Activated T-helper 2 cell treated with anti-CD3 and anti-CD28 coated beads, Interferon-gamma antibody, Interleukin-2, Interleukin-4, amounts not matched to agents 10 μg/mL and 5 μg/mL and 100 μg/mL, durations not matched to agents 14 hours and 24 hours and 36 hours (primary cell): ENCODE data around the gene PLGRKT. TPM values are rescaled to one million over a fixed set of nuclear protein-coding genes. Genes with fewer than 3 reads are reported as not detected.
A peak's percentile ranks its signal among the peaks of the same experiment; 100 is the strongest.
"Not testable (repeated sequence)": the region's sequence is repeated elsewhere in the genome, so short reads cannot be mapped to it uniquely, and the experiment has no call there.

Source experiments
- DNase-seq: peaks from one replicate; pipeline ENCODE4 v3.0.0; 2021; ENCODE audit warnings: low spot score
- H3K27ac Mint-ChIP-seq: one replicate; pipeline ENCODE4 v1.8.0; 2021; ENCODE audit warnings: mixed read lengths
- H3K27me3 Mint-ChIP-seq: one replicate; pipeline ENCODE4 v1.8.0; 2021; ENCODE audit warnings: low read depth, mixed read lengths
- H3K36me3 Mint-ChIP-seq: one replicate; pipeline ENCODE4 v1.8.0; 2021; ENCODE audit warnings: low read depth, mixed read lengths
- H3K4me1 Mint-ChIP-seq: one replicate; pipeline ENCODE4 v1.8.0; 2021; ENCODE audit warnings: low read depth, mixed read lengths
- H3K4me3 Mint-ChIP-seq: one replicate; pipeline ENCODE4 v1.8.0; 2021; ENCODE audit warnings: low read depth, mild to moderate bottlenecking, moderate library complexity, mixed read lengths
- H3K9me3 Mint-ChIP-seq: one replicate; pipeline ENCODE4 v1.8.0; 2021; ENCODE audit warnings: mixed read lengths
- intact Hi-C: fragments of 100-400 bp; cut with micrococcal nuclease; formaldehyde crosslinking; loops from one replicate; pipeline ENCODE4 v1.15.1; 2023
- total RNA-seq: library from RNA; stranded (reverse); gene quantifications from 2 replicates; pipeline ENCODE4 v1.2.3, GENCODE V29; 2022

Gene PLGRKT
- total RNA-seq, 1 donor from 2014 or later: 39.3 TPM

DNA sequence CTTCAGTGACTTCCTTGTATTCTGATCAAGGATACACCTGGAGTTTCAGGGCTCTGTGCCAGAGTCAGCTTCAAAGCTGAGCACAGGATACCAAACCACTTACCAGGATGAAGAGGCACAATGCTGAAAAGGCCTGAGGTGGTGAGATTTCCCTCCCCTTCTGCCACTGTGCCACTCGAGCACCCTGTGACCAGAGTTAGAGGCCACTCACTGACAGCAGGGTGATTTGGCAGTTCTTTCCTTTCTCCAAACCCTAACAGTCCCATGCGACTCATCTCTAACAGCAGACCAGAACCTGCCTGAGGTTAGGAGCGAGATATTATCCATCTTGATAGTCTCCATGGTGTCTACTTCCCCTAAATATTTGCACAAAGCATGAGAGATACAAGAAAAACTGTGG lies 1.8 kb downstream of the PLGRKT start:
- Mint-ChIP-seq H3K4me1 (peaks cover 46% of the 10 kb centered on the region), H3K27ac (peak overlapping the region; percentile 96), H3K4me3 (peak overlapping the region; percentile 91), H3K36me3 (peaks cover 50% of the 10 kb centered on the region), H3K9me3 (peaks cover 4% of the 10 kb centered on the region), H3K27me3 (no peaks in the 10 kb centered on the region)
- intact Hi-C loops: loop anchor here (5.0 kb wide), 8 partner anchors 416 to 1129 kb away; partner anchors contain the start of genes AK3 and JAK2
- no peak for DNase-seq

DNA sequence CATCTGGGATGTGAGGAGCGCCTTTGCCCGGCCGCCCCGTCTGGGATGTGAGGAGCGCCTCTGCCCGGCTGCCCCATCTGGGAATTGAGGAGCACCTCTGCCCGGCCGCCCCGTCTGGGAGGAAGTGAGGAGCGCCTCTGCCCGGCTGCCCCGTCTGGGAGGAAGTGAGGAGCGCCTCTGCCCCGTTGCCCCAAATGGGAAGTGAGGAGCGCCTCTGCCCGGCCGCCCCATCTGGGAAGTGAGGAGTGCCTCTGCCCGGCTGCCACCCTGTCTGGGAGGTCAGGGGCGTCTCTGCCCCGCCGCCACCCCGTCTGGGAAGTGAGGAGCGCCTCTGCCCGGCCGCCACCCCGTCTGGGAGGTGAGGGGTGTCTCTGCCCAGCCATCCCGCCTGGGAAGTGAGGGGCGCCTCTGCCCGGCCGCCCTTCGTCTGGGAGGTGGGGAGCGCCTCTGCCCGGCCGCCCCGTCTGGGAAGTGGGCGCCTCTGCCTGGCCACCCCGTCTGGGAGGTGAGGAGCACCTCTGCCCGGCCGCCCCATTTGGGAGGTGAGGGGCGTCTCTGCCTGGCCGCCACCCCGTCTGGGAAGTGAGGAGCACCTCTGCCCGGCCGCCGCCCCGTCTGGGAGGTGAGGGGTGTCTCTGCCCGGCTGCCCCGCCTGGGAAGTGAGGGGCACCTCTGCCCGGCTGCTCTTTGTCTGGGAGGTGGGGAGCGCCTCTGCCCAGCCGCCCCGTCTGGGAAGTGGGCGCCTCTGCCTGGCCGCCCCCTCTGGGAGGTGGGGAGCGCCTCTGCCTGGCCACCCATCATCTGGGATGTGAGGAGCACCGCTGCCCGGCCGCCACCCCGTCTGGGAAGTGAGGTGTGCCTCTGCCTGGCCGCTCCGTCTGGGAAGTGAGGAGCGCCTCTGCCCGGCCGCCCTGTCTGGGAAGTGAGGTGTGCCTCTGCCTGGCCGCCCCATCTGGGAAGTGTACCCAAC lies 3.6 kb downstream of the PLGRKT start:
- Mint-ChIP-seq H3K4me1 (peaks cover 33% of the 10 kb centered on the region), H3K27ac (peak overlapping the region; percentile 38), H3K36me3 (peaks cover 57% of the 10 kb centered on the region)
- H3K9me3 Mint-ChIP-seq, H3K4me3 Mint-ChIP-seq, DNase-seq, intact Hi-C loops, H3K27me3 Mint-ChIP-seq: not testable (repeated sequence)

- DNase-seq, H3K27me3 Mint-ChIP-seq, H3K4me3 Mint-ChIP-seq, H3K27ac Mint-ChIP-seq, intact Hi-C loops, H3K9me3 Mint-ChIP-seq: not testable (repeated sequence)
- peaks cover 26% of the 10 kb centered on the region for H3K4me1 Mint-ChIP-seq
- H3K36me3 Mint-ChIP-seq: peaks cover 57% of the 10 kb centered on the region
These were observed 4.4 kb downstream of the PLGRKT start for GRCh38 chr9:5433328-5433727.

DNA sequence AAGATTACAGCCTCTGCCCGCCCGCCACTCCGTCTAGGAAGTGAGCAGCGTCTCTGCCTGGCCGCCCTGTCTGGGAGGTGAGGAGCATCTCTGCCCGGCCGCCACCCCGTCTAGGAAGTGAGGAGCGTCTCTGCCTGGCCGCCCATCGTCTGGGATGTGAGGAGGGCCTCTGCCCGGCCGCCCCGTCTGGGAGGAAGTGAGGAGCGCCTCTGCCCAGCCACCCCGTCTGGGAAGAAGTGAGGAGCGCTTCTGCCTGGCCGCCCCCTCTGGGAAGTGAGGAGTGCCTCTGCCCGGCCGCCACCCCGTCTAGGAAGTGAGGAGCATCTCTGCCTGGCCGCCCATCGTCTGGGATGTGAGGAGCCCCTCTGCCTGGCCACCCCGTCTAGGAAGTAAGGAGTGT lies 4.8 kb downstream of the PLGRKT start:
- H3K36me3 Mint-ChIP-seq: peaks cover 57% of the 10 kb centered on the region
- intact Hi-C loops, H3K9me3 Mint-ChIP-seq, H3K27me3 Mint-ChIP-seq, H3K4me3 Mint-ChIP-seq, H3K27ac Mint-ChIP-seq, DNase-seq: not testable (repeated sequence)
- peaks cover 25% of the 10 kb centered on the region for H3K4me1 Mint-ChIP-seq

DNA sequence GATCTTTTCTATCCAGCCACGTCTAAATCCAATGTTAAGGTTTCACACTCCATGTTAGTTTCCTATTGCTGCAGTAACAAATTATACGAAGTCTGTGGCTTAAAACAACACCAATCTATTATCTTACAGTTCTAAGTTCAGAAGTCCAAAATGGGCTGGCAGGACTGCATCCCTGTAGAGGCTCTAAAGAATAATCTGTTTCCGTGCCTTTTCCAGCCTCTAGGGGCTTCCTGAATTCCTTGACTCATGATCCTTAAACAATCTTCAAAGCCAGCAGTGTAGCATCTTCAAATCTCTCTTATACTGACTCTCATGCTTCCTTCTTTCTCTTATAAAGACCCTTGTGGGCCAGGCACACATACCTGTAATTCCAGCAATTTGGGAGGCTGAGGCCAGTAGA lies 6.8 kb downstream of the PLGRKT start:
- Mint-ChIP-seq H3K4me1 (peaks cover 9% of the 10 kb centered on the region), H3K27ac (no peak overlapping the region), H3K9me3 (peaks cover 4% of the 10 kb centered on the region), H3K27me3 (no peaks in the 10 kb centered on the region), H3K36me3 (peaks cover 45% of the 10 kb centered on the region), H3K4me3 (no peak overlapping the region)
- no peak for DNase-seq
- intact Hi-C loops: no loop called here

DNA sequence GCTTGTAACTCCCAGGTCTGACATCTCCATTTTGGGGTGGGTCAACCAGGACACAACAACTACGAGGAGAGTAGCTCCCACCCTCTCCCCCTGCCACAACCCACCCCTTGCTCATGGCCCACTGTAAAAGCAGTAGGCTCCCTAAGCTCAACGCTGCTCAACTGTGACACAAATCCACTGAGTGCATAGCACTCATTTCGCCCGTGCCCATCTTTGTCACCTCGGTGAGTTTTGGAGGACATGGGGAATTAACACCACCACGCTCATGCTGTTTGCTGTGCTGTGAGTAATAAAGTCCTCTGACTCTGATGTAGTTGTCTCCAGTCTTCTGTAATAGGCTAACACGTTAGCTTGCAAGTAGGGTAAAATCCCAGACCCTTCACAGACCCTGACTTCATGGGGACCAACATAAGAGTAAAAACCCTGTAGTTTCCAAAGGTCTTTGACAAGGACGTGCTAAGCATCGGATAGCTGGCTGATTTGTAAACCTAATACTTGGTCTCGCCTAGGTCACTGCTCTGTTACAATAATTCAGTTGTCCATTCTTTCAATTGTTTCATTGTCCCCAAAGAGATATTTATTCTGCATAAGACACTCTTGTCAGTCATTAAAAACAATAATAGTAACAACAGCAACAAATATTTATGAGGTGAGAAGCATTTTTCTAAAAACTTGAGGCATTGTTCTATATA lies 7.7 kb downstream of the PLGRKT start:
- H3K9me3 Mint-ChIP-seq: no peaks in the 10 kb centered on the region
- peaks cover 37% of the 10 kb centered on the region for H3K36me3 Mint-ChIP-seq
- intact Hi-C loops: loop anchor here (10.0 kb wide), 1 partner anchor 355 kb away; no protein-coding TSS in a partner anchor
- no peak overlapping the region for H3K4me3 Mint-ChIP-seq
- no peak overlapping the region for H3K27ac Mint-ChIP-seq
- H3K27me3 Mint-ChIP-seq: no peaks in the 10 kb centered on the region
- no peak for DNase-seq
- H3K4me1 Mint-ChIP-seq: peaks cover 2% of the 10 kb centered on the region

- no peaks in the 10 kb centered on the region for H3K9me3 Mint-ChIP-seq
- no peaks in the 10 kb centered on the region for H3K27me3 Mint-ChIP-seq
- no peak for DNase-seq
- H3K36me3 Mint-ChIP-seq: peaks cover 33% of the 10 kb centered on the region
- intact Hi-C loops: loop anchor here (10.0 kb wide), 1 partner anchor 354 kb away; no protein-coding TSS in a partner anchor
- peaks cover 3% of the 10 kb centered on the region for H3K4me1 Mint-ChIP-seq
- no peak overlapping the region for H3K27ac Mint-ChIP-seq
- no peak overlapping the region for H3K4me3 Mint-ChIP-seq
These were observed 8.8 kb downstream of the PLGRKT start for GRCh38 chr9:5428794-5429528.

GRCh38 chr9:5428172-5428571 lies 9.6 kb downstream of the PLGRKT start:
- intact Hi-C loops: loop anchor here (10.0 kb wide), 1 partner anchor 353 kb away; no protein-coding TSS in a partner anchor
- no peak for DNase-seq
- no peaks in the 10 kb centered on the region for H3K27me3 Mint-ChIP-seq
- peaks cover 27% of the 10 kb centered on the region for H3K36me3 Mint-ChIP-seq
- no peak overlapping the region for H3K4me3 Mint-ChIP-seq
- H3K9me3 Mint-ChIP-seq: no peaks in the 10 kb centered on the region
- no peak overlapping the region for H3K27ac Mint-ChIP-seq
- peaks cover 3% of the 10 kb centered on the region for H3K4me1 Mint-ChIP-seq

DNA sequence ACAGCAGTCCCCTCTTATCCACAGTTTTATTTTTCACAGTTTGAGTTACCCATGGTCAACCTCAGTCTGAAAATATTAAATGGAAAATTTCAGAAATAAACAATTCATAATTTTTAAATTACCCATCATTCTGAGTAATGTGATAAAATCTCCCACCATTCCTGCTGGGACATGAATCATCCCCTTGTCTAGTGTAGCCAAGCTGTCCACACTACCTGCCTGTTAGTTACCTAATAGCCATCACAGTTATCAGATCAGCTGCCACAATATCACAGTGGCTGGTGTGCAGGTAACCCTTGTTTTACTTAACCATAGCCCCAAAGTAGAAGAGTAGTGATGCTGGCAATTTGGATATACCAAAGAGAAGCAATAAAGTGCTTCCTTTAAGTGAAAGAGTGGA lies 10.7 kb downstream of the PLGRKT start:
- no peak for DNase-seq
- no peak overlapping the region for H3K4me3 Mint-ChIP-seq
- no peak overlapping the region for H3K27ac Mint-ChIP-seq
- no peaks in the 10 kb centered on the region for H3K27me3 Mint-ChIP-seq
- no peaks in the 10 kb centered on the region for H3K9me3 Mint-ChIP-seq
- peaks cover 3% of the 10 kb centered on the region for H3K4me1 Mint-ChIP-seq
- H3K36me3 Mint-ChIP-seq: peaks cover 15% of the 10 kb centered on the region
- intact Hi-C loops: loop anchor here (10.0 kb wide), 1 partner anchor 352 kb away; no protein-coding TSS in a partner anchor

DNA sequence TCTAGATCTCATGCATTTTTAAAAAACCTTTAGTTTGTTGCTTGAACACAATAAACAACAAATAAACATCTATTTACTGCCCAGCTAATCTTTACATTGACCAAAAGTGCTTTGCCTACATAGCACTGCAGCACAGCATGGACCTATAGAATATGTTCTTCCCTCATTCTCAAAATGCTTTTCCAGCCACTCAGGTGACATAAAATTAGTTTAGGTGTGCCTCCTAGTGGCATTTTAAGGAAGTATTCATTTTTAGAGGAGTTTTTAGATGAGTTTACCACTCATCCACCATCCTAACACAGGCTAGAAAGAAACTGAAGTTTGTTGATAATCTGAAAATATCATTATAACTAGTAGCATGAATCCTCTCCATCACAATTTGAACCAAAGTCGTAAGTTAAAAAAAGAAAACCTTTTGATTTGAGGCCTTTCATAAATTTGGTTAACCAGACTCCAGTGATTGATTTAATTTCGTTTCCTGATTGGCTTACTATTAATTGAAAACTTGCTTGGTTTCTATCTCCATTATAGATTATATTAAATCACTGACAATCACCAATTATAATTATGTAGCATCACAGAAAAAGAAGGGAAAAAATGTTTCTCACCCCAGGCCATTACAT lies 12.6 kb downstream of the PLGRKT start:
- Mint-ChIP-seq H3K36me3 (peaks cover 4% of the 10 kb centered on the region), H3K9me3 (no peaks in the 10 kb centered on the region), H3K4me1 (peaks cover 9% of the 10 kb centered on the region), H3K27me3 (no peaks in the 10 kb centered on the region), H3K27ac (no peak overlapping the region), H3K4me3 (no peak overlapping the region)
- no peak for DNase-seq
- intact Hi-C loops: loop anchor here (1.0 to 10.0 kb wide), 3 partner anchors 239 to 666 kb away; no protein-coding TSS in a partner anchor

GRCh38 chr9:5422276-5422675 lies 15.4 kb downstream of the PLGRKT start:
- no peaks in the 10 kb centered on the region for H3K27me3 Mint-ChIP-seq
- peaks cover 9% of the 10 kb centered on the region for H3K4me1 Mint-ChIP-seq
- intact Hi-C loops: loop anchor here (5.0 to 10.0 kb wide), 2 partner anchors 40 to 347 kb away; no protein-coding TSS in a partner anchor
- H3K4me3 Mint-ChIP-seq: no peak overlapping the region
- no peaks in the 10 kb centered on the region for H3K9me3 Mint-ChIP-seq
- H3K36me3 Mint-ChIP-seq: peaks cover 11% of the 10 kb centered on the region
- DNase-seq: no peak
- H3K27ac Mint-ChIP-seq: no peak overlapping the region

GRCh38 chr9:5421163-5421562 lies 16.6 kb downstream of the PLGRKT start:
- Mint-ChIP-seq H3K27ac (no peak overlapping the region), H3K36me3 (peaks cover 16% of the 10 kb centered on the region), H3K9me3 (no peaks in the 10 kb centered on the region), H3K4me3 (no peak overlapping the region), H3K4me1 (peaks cover 9% of the 10 kb centered on the region), H3K27me3 (no peaks in the 10 kb centered on the region)
- intact Hi-C loops: loop anchor here (5.0 to 10.0 kb wide), 2 partner anchors 39 to 346 kb away; no protein-coding TSS in a partner anchor
- DNase-seq: no peak
